GM19328 (cell line): ENCODE results near the gene LRRC7.
A peak's percentile ranks its signal among the peaks of the same experiment; 100 is the strongest.

ENCODE experiments used
- ATAC-seq: cut with Tn5 transposase; IDR thresholded peaks from one replicate; pipeline ENCODE4 v1.9.1; 2021; ENCODE audit warnings: mild to moderate bottlenecking, moderate library complexity; ENCODE audit not compliant: unreplicated experiment

Gene LRRC7

GRCh38 chr1:70083519-70083918, 515.8 kb downstream of the LRRC7 start:
- ATAC-seq: peak; percentile 58

- ATAC-seq: no peak
These were observed 516.7 kb downstream of the LRRC7 start for GRCh38 chr1:70084314-70084915.

GRCh38 chr1:70085521-70085920, 517.8 kb downstream of the LRRC7 start:
- ATAC-seq: no peak

DNA sequence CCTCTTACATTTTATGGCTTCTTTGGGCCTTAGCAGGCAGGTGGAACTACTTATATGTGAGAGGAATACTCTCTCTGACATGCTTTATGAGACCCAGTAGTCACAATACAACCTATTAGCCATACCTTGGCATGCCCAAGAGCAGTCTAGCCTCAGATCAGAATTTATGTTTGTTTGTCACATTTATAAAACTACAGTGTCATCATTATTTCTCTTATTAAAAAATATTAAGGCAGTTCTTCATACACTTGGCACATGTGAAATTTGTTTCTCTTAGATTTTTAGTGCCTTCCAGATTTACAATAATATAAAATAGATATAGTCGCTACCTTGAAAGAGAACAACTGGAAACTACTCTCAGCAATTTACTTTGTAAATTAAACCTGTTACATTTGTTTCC, 519.2 kb downstream of the LRRC7 start:
- ATAC-seq: no peak

DNA sequence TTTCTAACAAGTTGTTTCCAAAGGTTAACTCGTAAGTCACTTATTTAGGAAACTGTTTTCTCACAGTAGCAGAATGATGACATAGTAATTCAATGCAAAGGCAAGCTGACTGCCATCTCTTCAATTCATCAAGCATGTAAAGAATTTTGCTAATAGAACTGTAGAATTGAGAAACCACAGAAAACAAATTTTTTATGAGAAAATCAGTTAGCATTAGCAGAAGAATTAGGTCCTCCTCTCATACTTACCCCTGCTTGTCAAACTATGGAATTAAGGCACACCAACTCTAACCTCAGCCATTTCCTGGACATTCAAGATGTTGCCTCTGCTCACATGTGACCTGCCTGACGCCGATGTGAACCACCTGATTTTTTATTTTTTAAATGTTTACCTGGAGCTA, 522.4 kb downstream of the LRRC7 start:
- ATAC-seq: no peak

GRCh38 chr1:70090875-70091274, 523.2 kb downstream of the LRRC7 start:
- no peak for ATAC-seq

- ATAC-seq: no peak
These were observed 524.1 kb downstream of the LRRC7 start for GRCh38 chr1:70091811-70092210.

DNA sequence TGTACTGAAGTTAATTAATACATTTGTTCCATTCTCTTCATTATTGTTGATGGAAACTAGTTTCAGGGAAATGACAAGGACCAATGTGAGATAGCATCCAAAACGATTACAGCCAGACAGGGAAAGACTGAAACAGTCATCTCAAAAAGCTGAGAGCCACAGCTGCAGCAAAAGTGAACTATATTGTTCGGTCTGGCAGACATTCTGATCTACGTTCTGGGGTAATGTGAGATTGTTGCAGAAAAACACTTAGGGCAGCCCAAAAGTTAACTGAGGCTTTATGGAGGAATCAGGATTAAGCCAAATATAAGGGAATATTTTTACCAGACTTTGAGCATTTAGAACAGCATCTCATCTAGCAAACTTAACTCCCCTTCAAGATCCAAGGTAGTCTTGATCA, 524.8 kb downstream of the LRRC7 start:
- no peak for ATAC-seq

GRCh38 chr1:70093250-70093975, 525.7 kb downstream of the LRRC7 start:
- ATAC-seq: no peak

DNA sequence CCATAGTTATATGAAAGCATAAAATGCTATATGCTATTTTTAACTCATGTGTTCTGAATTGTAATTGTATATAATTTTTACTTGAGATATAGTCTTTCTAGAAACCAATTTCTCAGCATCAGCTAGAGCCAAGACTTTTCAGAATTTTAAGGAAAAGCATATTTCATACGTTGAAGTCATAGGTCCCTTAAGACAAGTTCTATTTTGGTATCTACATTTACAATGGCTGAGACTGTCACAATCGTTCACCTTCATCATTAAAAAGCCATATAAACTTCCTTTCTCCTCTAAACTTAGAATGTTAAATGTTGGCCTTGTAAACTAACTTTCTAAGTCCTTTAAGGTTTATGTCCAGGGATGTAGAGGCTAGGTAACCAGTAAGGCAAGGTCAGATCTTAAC, 533.5 kb downstream of the LRRC7 start:
- no peak for ATAC-seq

DNA sequence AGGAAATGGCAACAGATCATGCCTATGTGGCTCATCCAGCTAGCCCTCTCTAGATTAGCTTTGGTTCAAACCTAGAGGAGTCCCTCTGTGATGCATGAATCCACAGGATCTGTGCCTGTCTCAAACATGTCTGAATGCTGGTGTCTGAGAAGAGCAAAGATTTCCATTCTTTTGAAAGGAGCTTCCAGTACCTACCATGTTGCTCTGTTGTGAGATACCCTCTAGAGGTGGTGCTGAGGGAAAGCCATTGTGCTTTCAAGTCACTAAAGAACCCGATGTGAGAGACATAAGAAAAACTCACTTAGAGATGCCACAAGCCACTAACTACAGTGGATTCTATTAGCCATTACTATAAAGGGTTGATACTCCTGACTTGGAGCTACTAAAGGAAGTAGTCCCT, 534.1 kb downstream of the LRRC7 start:
- ATAC-seq: no peak

- ATAC-seq: no peak
These were observed 536.0 kb downstream of the LRRC7 start for GRCh38 chr1:70103770-70104169.

DNA sequence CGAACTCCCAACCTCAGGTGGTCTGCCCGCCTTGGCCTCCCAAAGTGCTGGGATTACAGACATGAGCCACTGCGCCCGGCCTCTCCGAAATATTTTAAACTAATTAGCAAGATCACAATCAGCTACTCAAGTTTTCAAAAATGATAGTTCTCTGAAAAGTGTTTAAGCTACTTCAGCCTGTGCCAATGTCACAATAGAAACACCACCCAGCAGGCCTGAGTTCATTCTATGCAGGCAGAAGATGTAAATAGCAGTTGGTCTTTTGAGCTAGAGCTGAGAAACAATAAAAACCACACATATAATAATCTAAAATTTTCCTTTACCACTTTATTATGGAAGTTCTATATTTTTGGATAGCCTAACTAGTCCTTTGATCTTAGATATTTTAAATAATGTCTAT, 541.5 kb downstream of the LRRC7 start:
- no peak for ATAC-seq

- ATAC-seq: no peak
These were observed 545.1 kb downstream of the LRRC7 start for GRCh38 chr1:70112838-70113237.

- no peak for ATAC-seq
These were observed 547.6 kb downstream of the LRRC7 start for GRCh38 chr1:70115315-70115714.

DNA sequence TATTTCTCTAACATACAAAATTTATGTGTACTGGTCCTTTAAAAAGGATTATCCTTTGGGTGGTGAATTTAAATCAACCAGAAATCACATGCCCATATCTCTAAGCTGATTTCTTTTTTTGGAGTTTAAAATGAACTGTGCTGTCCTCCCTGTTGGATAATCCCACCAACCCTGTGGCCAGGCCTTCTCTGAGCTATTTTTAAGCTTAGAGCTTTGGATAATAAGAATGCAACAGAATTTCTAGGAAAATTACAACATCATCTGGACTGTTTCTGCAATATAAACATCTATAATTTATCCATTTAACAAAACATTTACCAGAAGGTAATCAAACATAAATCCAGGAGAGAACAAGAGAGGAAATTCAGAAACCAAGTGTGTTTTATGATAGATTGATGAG, 549.3 kb downstream of the LRRC7 start:
- ATAC-seq: no peak

DNA sequence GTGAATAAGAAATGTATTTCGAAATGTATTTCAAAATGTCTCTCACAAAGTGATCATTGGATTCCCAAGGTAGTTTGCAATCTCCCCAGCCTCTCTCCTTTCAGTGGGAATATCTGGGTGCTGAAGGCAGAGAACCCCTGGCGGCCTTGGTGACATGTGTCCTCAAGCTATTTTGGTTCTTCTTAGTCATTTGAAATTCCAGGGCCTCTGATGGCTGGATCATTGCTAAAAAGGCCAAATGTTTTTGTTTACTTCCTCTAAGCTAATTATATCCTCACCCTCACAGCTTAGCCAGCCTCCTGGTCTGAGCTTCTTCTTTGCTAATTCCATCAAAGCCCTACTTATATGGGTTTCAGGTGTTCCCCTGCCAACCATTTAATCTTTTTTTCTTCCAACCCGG, 566.4 kb downstream of the LRRC7 start:
- ATAC-seq: no peak

DNA sequence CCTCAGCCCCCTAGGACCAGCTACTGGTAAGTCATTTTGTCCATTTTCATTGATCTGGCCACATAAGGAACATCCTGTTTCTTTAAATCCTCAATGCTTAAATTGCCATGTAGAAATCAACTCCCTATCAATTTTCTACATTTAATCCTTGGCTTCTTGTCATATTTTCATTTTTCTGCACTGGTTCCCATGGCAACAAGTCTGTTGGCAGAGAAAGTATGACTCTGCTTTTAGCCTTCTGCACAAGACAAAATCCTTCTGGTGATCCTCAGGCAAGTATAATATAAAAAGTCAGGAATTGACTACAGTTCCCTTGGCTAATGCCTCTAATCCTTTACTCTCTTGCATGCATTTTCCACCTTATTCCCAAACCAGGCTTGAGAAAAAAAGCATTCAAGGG, 572.6 kb downstream of the LRRC7 start:
- no peak for ATAC-seq

DNA sequence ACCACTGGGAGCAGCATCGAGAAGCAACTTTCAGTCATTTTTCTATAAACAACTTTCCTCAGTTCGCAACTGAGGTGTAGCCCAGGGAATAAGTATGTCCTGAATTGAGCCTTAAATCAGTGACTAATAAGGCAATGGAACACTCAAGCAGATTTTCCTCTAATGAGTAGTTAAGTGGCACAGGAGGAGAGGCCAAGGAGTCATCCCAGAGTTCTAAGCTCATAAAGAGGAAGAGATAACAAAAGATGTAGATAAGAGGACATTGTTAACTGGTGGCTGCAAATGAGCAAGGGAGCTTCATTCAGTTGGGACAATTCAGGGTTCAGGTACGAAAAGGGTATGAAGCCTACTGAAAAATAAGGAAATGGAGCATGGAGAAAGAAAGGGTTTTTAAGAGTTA, 573.2 kb downstream of the LRRC7 start:
- no peak for ATAC-seq

- no peak for ATAC-seq
These were observed 574.4 kb downstream of the LRRC7 start for GRCh38 chr1:70142075-70142474.

DNA sequence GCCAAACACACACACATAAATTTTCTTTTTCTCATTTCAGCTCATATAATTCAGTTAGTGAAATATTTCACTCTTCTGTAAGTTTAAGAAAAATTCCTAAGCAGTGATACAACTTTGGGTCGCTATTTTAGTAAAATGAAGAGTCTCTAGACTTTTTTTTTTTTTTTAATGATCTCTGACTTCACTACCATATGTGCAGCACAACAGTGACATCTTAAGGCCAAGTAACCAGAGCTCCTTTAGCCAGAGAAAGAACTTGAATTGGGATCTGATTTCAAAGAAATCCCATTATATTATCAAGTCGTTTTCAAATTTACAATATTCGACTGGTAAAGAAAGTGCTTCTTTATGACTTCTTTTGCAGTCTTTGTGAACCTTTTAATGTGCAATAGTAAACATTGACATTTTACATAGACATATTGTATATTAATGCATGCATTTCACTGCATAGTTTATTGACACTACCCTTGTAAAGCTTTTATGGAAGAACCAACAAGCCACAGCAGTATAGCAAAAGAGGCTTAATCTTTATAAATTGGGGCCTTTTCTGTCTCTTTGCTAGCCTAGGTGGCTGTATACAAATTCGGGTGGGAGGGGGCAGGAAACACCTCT, 575.4 kb downstream of the LRRC7 start:
- no peak for ATAC-seq

DNA sequence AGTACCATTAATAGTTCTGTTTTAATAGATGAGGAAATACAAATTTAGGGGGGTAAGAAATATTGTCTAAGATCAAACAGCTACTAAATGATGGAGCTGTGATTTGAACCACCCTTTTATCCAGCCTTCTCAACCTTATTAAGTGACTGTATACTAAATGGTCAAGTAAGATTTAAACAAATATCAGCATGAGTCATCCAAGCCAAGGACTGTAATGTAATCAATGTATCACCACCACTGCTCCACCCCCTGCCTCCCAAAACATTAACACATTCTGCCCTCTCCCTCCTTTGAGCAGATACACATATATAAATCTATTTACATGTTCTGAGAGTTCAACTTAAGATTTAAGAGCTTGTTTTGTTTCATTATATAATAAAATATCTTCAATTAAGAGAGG, 578.8 kb downstream of the LRRC7 start:
- no peak for ATAC-seq
